HG03196 (cell line): ENCODE results near the gene VRK1.

ENCODE experiments used
- ATAC-seq: cut with Tn5 transposase; IDR thresholded peaks from one replicate; pipeline ENCODE4 v1.9.1; 2021; ENCODE audit not compliant: unreplicated experiment

The VRK1 gene

GRCh38 chr14:96821501-96821900 is 24.3 kb downstream of the VRK1 start:
- ATAC-seq = no peak

- ATAC-seq = no peak
These were observed 26.5 kb downstream of the VRK1 start for GRCh38 chr14:96823652-96824051.

GRCh38 chr14:96824283-96824682 is 27.1 kb downstream of the VRK1 start:
- no peak for ATAC-seq

- no peak for ATAC-seq
These were observed 29.6 kb downstream of the VRK1 start for GRCh38 chr14:96826818-96827217.

GRCh38 chr14:96827290-96827689 is 30.1 kb downstream of the VRK1 start:
- no peak for ATAC-seq

- ATAC-seq = no peak
These were observed 32.6 kb downstream of the VRK1 start for GRCh38 chr14:96829791-96830190.

GRCh38 chr14:96830946-96831345 is 33.8 kb downstream of the VRK1 start:
- no peak for ATAC-seq

- no peak for ATAC-seq
These were observed 35.2 kb downstream of the VRK1 start for GRCh38 chr14:96832351-96832750.

- ATAC-seq = no peak
These were observed 41.3 kb downstream of the VRK1 start for GRCh38 chr14:96838449-96838848.

GRCh38 chr14:96839251-96839650 is 42.1 kb downstream of the VRK1 start:
- no peak for ATAC-seq

- ATAC-seq = no peak
These were observed 46.0 kb downstream of the VRK1 start for GRCh38 chr14:96843137-96843536.

- ATAC-seq = no peak
These were observed 47.8 kb downstream of the VRK1 start for GRCh38 chr14:96844857-96845570.

- ATAC-seq = no peak
These were observed 50.3 kb downstream of the VRK1 start for GRCh38 chr14:96847451-96847850.

- ATAC-seq = no peak
These were observed 50.8 kb downstream of the VRK1 start for GRCh38 chr14:96848011-96848410.

GRCh38 chr14:96849733-96850132 is 52.6 kb downstream of the VRK1 start:
- no peak for ATAC-seq

- ATAC-seq = no peak
These were observed 54.7 kb downstream of the VRK1 start for GRCh38 chr14:96851694-96852381.

- ATAC-seq = no peak
These were observed 55.7 kb downstream of the VRK1 start for GRCh38 chr14:96852823-96853422.

- no peak for ATAC-seq
These were observed 61.5 kb downstream of the VRK1 start for GRCh38 chr14:96858643-96859042.

GRCh38 chr14:96861568-96862310 is 64.6 kb downstream of the VRK1 start:
- ATAC-seq = no peak

GRCh38 chr14:96863327-96863985 is 66.3 kb downstream of the VRK1 start:
- ATAC-seq = no peak

- ATAC-seq = no peak
These were observed 66.8 kb downstream of the VRK1 start for GRCh38 chr14:96863986-96864330.
